GM19452 (cell line): ENCODE results near the gene SLC17A5.
"Not testable (repeated sequence)": the region's sequence is repeated elsewhere in the genome, so short reads cannot be mapped to it uniquely, and the experiment has no call there.

Experiments used
- ATAC-seq: cut with Tn5 transposase; IDR thresholded peaks from one replicate; pipeline ENCODE4 v1.9.1; 2021; ENCODE audit not compliant: unreplicated experiment

The SLC17A5 gene

GRCh38 chr6:73623480-73623879 lies 30.3 kb downstream of the SLC17A5 start:
- not testable (repeated sequence) for ATAC-seq

- ATAC-seq = not testable (repeated sequence)
These were observed 35.7 kb downstream of the SLC17A5 start for GRCh38 chr6:73618082-73618481.

GRCh38 chr6:73614802-73615201 lies 39.0 kb downstream of the SLC17A5 start:
- no peak for ATAC-seq

GRCh38 chr6:73613806-73614536 lies 39.8 kb downstream of the SLC17A5 start:
- no peak for ATAC-seq

- ATAC-seq = no peak
These were observed 41.2 kb downstream of the SLC17A5 start for GRCh38 chr6:73612611-73613010.

- ATAC-seq = no peak
These were observed 43.1 kb downstream of the SLC17A5 start for GRCh38 chr6:73610444-73611275.

GRCh38 chr6:73608761-73609160 lies 45.0 kb downstream of the SLC17A5 start:
- ATAC-seq = no peak

- no peak for ATAC-seq
These were observed 47.4 kb downstream of the SLC17A5 start for GRCh38 chr6:73606428-73606827.

GRCh38 chr6:73604461-73604860 lies 49.3 kb downstream of the SLC17A5 start:
- ATAC-seq = no peak

- ATAC-seq = no peak
These were observed 49.8 kb downstream of the SLC17A5 start for GRCh38 chr6:73604020-73604419.

GRCh38 chr6:73586416-73586974 lies 67.3 kb downstream of the SLC17A5 start:
- ATAC-seq = peak; percentile 12

GRCh38 chr6:73585566-73586415 lies 68.0 kb downstream of the SLC17A5 start:
- peak; percentile 76 for ATAC-seq

- ATAC-seq = no peak
These were observed 72.5 kb downstream of the SLC17A5 start for GRCh38 chr6:73581293-73581692.

- ATAC-seq = peak; percentile 83
These were observed 73.3 kb downstream of the SLC17A5 start for GRCh38 chr6:73580247-73581149.

GRCh38 chr6:73579851-73580246 lies 73.9 kb downstream of the SLC17A5 start:
- ATAC-seq = peak; percentile 36

GRCh38 chr6:73579389-73579788 lies 74.4 kb downstream of the SLC17A5 start:
- ATAC-seq = no peak

- ATAC-seq = no peak
These were observed 76.1 kb downstream of the SLC17A5 start for GRCh38 chr6:73577676-73578075.

GRCh38 chr6:73572531-73572930 lies 81.3 kb downstream of the SLC17A5 start:
- not testable (repeated sequence) for ATAC-seq

- ATAC-seq = not testable (repeated sequence)
These were observed 82.3 kb downstream of the SLC17A5 start for GRCh38 chr6:73571218-73572181.
